ENCODE results near the gene MYMX.
A peak's percentile ranks its signal among the peaks of the same experiment; 100 is the strongest.
"Not testable (repeated sequence)": the region's sequence is repeated elsewhere in the genome, so short reads cannot be mapped to it uniquely, and the experiment has no call there.

MYMX gene

DNA sequence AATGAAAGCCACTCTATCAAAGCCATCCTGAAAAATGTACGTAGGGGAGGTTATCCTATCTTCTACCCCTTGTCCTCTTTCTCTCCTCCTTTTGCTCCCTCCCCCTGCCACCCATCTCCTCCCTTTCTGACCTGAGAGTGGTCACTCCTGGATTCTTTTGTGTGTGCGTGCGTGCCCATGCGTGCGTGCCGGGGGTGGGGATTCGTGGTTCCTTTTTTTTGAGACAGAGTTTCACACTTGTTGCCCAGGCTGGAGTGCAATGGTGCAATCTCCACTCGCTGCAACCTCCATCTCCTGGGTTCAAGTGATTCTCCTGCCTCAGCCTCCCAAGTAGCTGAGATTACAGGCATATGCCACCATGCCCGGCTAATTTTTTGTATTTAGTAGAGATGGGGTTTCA, 14.7 kb downstream of the MYMX start:
- H3K36me3 Mint-ChIP-seq: peaks cover 37% of the 10 kb centered on the region
- not testable (repeated sequence) for H3K4me1 Mint-ChIP-seq; DNase-seq (ENCODE audit: low spot score in 2 of 2); H3K4me3 Mint-ChIP-seq; ATAC-seq; H3K9me3 Mint-ChIP-seq
- H3K27ac Mint-ChIP-seq: peak overlapping the region; percentile 6

DNA sequence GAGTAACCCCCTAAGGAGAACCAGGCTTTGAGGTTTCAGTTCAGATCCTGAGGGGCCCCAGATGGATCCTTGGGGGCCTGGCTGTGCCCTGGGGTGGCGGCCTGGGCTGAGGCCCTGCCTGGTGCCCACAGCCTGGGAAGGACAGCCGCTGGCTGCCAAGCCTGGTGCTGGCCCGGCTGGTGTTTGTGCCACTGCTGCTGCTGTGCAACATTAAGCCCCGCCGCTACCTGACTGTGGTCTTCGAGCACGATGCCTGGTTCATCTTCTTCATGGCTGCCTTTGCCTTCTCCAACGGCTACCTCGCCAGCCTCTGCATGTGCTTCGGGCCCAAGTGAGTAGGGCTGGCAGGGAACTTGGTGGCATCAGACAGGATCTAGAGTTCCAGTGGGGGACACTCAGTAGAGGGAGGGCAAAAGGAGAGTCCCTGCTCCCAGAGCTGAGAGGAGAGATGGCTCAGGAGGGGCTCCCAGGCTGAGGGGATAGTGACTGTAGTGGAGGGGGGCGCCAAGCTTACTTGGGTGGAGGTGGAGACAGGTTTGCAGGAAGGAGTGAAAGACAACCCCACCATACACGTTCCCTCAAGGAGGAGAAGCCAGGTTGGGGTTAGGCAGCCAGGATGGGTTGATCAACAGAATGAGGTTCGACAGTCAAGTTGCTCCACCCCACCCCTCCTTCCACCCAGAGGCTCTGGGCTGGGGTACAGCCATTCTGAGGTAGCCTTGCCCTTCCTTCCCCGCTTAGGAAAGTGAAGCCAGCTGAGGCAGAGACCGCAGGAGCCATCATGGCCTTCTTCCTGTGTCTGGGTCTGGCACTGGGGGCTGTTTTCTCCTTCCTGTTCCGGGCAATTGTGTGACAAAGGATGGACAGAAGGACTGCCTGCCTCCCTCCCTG, 16.2 kb downstream of the MYMX start:
- Mint-ChIP-seq H3K36me3 (peaks cover 50% of the 10 kb centered on the region), H3K9me3 (no peaks in the 10 kb centered on the region), H3K4me1 (peaks cover 11% of the 10 kb centered on the region), H3K27ac (peak overlapping the region; percentile 49), H3K4me3 (no peak overlapping the region)
- DNase-seq (ENCODE audit: low spot score in 2 of 2) (no peak), ATAC-seq (no peak)

- H3K9me3 Mint-ChIP-seq: no peaks in the 10 kb centered on the region
- DNase-seq (ENCODE audit: low spot score in 2 of 2): no peak
- H3K36me3 Mint-ChIP-seq: peaks cover 50% of the 10 kb centered on the region
- no peak overlapping the region for H3K4me3 Mint-ChIP-seq
- H3K27ac Mint-ChIP-seq: no peak overlapping the region
- H3K4me1 Mint-ChIP-seq: peaks cover 19% of the 10 kb centered on the region
- no peak for ATAC-seq
These were observed 16.9 kb downstream of the MYMX start for GRCh38 chr6:44233567-44234100.

- no peak for DNase-seq (ENCODE audit: low spot score in 2 of 2)
- Mint-ChIP-seq H3K9me3 (no peaks in the 10 kb centered on the region), H3K4me1 (peaks cover 25% of the 10 kb centered on the region), H3K27ac (no peak overlapping the region), H3K4me3 (no peak overlapping the region), H3K36me3 (peaks cover 45% of the 10 kb centered on the region)
- no peak for ATAC-seq
These were observed 17.6 kb downstream of the MYMX start for GRCh38 chr6:44234101-44235025.

- ATAC-seq (no peak), DNase-seq (ENCODE audit: low spot score in 2 of 2) (no peak)
- peaks cover 45% of the 10 kb centered on the region for H3K36me3 Mint-ChIP-seq
- H3K9me3 Mint-ChIP-seq: no peaks in the 10 kb centered on the region
- peaks cover 26% of the 10 kb centered on the region for H3K4me1 Mint-ChIP-seq
- H3K4me3 Mint-ChIP-seq: no peak overlapping the region
- H3K27ac Mint-ChIP-seq: peak overlapping the region; percentile 62
These were observed 18.5 kb downstream of the MYMX start for GRCh38 chr6:44235269-44235668.

- peak overlapping the region; percentile 62 for H3K27ac Mint-ChIP-seq
- peaks cover 26% of the 10 kb centered on the region for H3K4me1 Mint-ChIP-seq
- ATAC-seq: no peak
- H3K4me3 Mint-ChIP-seq: no peak overlapping the region
- peaks cover 38% of the 10 kb centered on the region for H3K36me3 Mint-ChIP-seq
- no peak for DNase-seq (ENCODE audit: low spot score in 2 of 2)
- no peaks in the 10 kb centered on the region for H3K9me3 Mint-ChIP-seq
These were observed 19.3 kb downstream of the MYMX start for GRCh38 chr6:44235891-44236516.

- H3K4me1 Mint-ChIP-seq: peaks cover 26% of the 10 kb centered on the region
- DNase-seq (ENCODE audit: low spot score in 2 of 2) (peak; percentile 55 to 83), ATAC-seq (peak; percentile 90)
- peaks cover 26% of the 10 kb centered on the region for H3K36me3 Mint-ChIP-seq
- peak overlapping the region; percentile 85 for H3K4me3 Mint-ChIP-seq
- H3K27ac Mint-ChIP-seq: peak overlapping the region; percentile 99
- H3K9me3 Mint-ChIP-seq: no peaks in the 10 kb centered on the region
These were observed 20.5 kb downstream of the MYMX start for GRCh38 chr6:44237021-44237812.

GRCh38 chr6:44237813-44238433, 21.2 kb downstream of the MYMX start:
- DNase-seq (ENCODE audit: low spot score in 2 of 2): peak; percentile 91 to 93
- Mint-ChIP-seq H3K4me3 (peak overlapping the region; percentile 85), H3K9me3 (no peaks in the 10 kb centered on the region), H3K27ac (peak overlapping the region; percentile 99), H3K4me1 (peaks cover 26% of the 10 kb centered on the region), H3K36me3 (peaks cover 23% of the 10 kb centered on the region)
- ATAC-seq: peak; percentile 88

- Mint-ChIP-seq H3K9me3 (no peaks in the 10 kb centered on the region), H3K36me3 (peaks cover 17% of the 10 kb centered on the region), H3K27ac (peak overlapping the region; percentile 99), H3K4me3 (peak overlapping the region; percentile 85), H3K4me1 (peaks cover 26% of the 10 kb centered on the region)
- no peak for DNase-seq (ENCODE audit: low spot score in 2 of 2)
- no peak for ATAC-seq
These were observed 22.1 kb downstream of the MYMX start for GRCh38 chr6:44238687-44239350.

DNA sequence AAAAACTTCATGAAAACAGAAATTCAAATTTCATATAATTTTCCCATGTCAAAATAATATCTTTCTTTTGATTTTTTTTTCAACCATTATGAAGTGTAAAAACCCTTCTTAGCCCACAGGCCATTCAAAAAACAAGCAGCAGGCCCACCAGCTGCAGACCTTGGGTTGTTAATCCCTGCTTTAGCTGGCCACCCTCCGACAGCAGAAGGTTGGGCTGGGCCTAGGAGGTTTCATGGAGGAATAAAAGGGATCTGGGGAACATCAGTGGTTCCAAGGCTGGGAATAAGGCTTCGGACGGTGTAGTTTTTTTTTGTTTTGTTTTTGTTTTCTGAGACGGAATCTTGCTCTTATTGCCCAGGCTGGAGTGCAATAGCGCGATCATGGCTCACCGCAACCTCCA, 26.6 kb downstream of the MYMX start:
- Mint-ChIP-seq H3K4me3 (no peak overlapping the region), H3K9me3 (no peaks in the 10 kb centered on the region), H3K36me3 (peaks cover 33% of the 10 kb centered on the region), H3K27ac (no peak overlapping the region), H3K4me1 (peaks cover 39% of the 10 kb centered on the region)
- no peak for DNase-seq (ENCODE audit: low spot score in 2 of 2)
- ATAC-seq: no peak

DNA sequence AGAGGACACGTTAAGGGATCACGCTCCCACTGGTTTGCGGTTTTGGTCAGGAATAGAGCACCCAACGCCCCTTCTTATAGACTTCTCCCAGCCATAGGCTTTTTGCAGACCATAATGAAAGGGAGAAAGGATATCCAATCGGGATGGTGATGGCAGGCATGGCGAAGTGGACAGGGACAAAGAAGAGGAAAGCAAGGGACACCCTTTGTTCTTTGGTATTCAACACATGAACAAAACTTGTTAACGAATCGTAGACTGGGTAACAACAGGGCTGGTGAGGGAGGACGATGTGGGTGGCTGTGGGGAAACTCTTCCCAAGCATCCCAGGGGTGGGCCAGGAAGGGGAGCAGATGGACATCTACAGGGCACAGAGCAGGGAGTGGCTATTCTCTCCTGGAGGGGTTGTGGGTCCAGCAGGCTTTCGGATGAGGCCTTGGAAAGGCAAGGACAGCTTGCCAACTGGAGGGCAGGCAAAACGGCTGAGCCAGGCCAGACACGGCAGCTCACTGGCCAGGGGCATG, 28.7 kb downstream of the MYMX start:
- Mint-ChIP-seq H3K36me3 (peaks cover 54% of the 10 kb centered on the region), H3K27ac (peak overlapping the region; percentile 100), H3K4me3 (peak overlapping the region; percentile 96), H3K9me3 (no peaks in the 10 kb centered on the region), H3K4me1 (peaks cover 50% of the 10 kb centered on the region)
- ATAC-seq: no peak
- DNase-seq (ENCODE audit: low spot score in 2 of 2): no peak

DNA sequence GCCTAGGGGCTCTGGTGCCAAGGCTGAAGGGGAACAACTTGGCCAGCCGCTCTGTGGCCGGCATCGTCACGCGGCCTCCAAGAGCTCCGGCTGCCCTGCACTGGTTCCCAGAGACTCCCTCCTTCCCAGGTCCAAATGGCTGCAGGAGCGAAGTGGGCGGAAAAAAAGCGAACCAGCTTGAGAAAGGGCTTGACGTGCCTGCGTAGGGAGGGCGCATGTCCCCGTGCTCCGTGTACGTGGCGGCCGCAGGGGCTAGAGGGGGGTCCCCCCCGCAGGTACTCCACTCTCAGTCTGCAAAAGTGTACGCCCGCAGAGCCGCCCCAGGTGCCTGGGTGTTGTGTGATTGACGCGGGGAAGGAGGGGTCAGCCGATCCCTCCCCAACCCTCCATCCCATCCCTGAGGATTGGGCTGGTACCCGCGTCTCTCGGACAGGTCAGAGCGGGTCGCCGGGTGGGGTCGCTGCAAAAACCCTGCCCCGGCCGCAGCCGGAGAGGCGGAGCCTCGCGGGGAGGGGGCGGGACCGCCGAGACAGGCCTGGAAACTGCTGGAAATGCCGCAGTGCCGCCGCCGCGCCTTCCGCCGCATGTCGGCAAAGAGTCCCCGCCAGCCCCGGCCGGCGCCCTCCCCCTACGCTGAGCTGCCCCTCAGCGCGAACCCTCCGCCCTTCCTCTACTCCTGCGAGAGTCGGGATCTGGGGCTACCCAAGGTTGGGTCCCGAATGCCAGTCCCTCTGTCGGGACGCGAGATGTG, 29.4 kb downstream of the MYMX start:
- Mint-ChIP-seq H3K9me3 (no peaks in the 10 kb centered on the region), H3K4me1 (peaks cover 55% of the 10 kb centered on the region), H3K36me3 (peaks cover 61% of the 10 kb centered on the region), H3K27ac (peak overlapping the region; percentile 100), H3K4me3 (peak overlapping the region; percentile 96)
- peak; percentile 59 for ATAC-seq
- DNase-seq (ENCODE audit: low spot score in 2 of 2): peak; percentile 87 to 95
